MCF 10A (cell line): ENCODE results near the gene WNT3A. TPM values are rescaled to one million over a fixed set of nuclear protein-coding genes. Genes with fewer than 3 reads are reported as not detected.

Experiments used
- BruUV-seq: library from RNA; stranded (reverse); fragments of 400-500 nt; replicated peaks from 2 replicates; lab custom pipeline; 2021; lab: Mats Ljungman, UMichigan
- CTCF ChIA-PET: fragments of 300-600 bp; sonication (Branson Sonifier 250); formaldehyde crosslinking; extraction: SDS; loops from one replicate; lab custom pipeline; 2021; ENCODE audit warnings: antibody characterized with exemption, inconsistent platforms; lab: Yijun Ruan, JAX
- POLR2A ChIA-PET: fragments of 300-600, 350-650 bp; sonication (Branson Sonifier 250); formaldehyde crosslinking; extraction: SDS; loops from one replicate; lab custom pipeline; 2020; ENCODE audit warnings: antibody characterized with exemption, inconsistent platforms; lab: Yijun Ruan, JAX
- DNase-seq: peaks from one replicate; pipeline ENCODE4 v3.0.0-alpha.2; 2018; ENCODE audit not compliant: unreplicated experiment
- H3K27ac Mint-ChIP-seq: one replicate; pipeline ENCODE4 v1.8.0; 2022; ENCODE audit warnings: mild to moderate bottlenecking, low read depth, mixed read lengths; ENCODE audit not compliant: unreplicated experiment
- H3K27me3 Mint-ChIP-seq: one replicate; pipeline ENCODE4 v1.8.0; 2022; ENCODE audit warnings: mixed read lengths; ENCODE audit not compliant: insufficient read depth, unreplicated experiment
- H3K36me3 Mint-ChIP-seq: one replicate; pipeline ENCODE4 v1.8.0; 2022; ENCODE audit warnings: mild to moderate bottlenecking, moderate library complexity, mixed read lengths; ENCODE audit not compliant: insufficient read depth, unreplicated experiment
- H3K4me1 Mint-ChIP-seq: one replicate; pipeline ENCODE4 v1.8.0; 2022; ENCODE audit warnings: mixed read lengths; ENCODE audit not compliant: insufficient read depth, unreplicated experiment
- H3K4me3 Mint-ChIP-seq: one replicate; pipeline ENCODE4 v1.8.0; 2022; ENCODE audit warnings: mild to moderate bottlenecking, moderate library complexity, mixed read lengths; ENCODE audit not compliant: unreplicated experiment
- H3K9me3 Mint-ChIP-seq: one replicate; pipeline ENCODE4 v1.8.0; 2022; ENCODE audit warnings: mixed read lengths; ENCODE audit not compliant: unreplicated experiment
- CTCF ChIP-seq: fragments of 200-600 bp; IDR thresholded peaks from one replicate; pipeline ENCODE4 v1.8.0; 2022; ENCODE audit warnings: antibody characterized with exemption, mild to moderate bottlenecking; ENCODE audit not compliant: unreplicated experiment
- intact Hi-C: fragments of 100-400 bp; cut with micrococcal nuclease; formaldehyde crosslinking; loops from 2 replicates; pipeline ENCODE4 v1.14.1; 2022
- total RNA-seq: library from RNA; stranded (reverse); gene quantifications from 2 replicates; pipeline ENCODE4 v1.2.3, GENCODE V29; 2022

Gene WNT3A
- total RNA-seq, 1 experiment from 2014 or later, result not detected

- peaks cover 19% of the 10 kb centered on the region for H3K27me3 Mint-ChIP-seq
- intact Hi-C loops, result no loop called here
- no peaks in the 10 kb centered on the region for H3K9me3 Mint-ChIP-seq
- no peak for DNase-seq
- BruUV-seq, result no TSS peak
- H3K36me3 Mint-ChIP-seq, result no peaks in the 10 kb centered on the region
- ChIA-PET POLR2A (interaction anchor here (3.7 to 5.6 kb wide), 2 partner anchors 8 to 71 kb away, joined by 18 to 93 read pairs; partner anchors contain the start of gene ARF1), CTCF (interaction anchor here (0.7 to 7.9 kb wide), 6 partner anchors 8 to 156 kb away, joined by 3 to 87 read pairs (median 6); no protein-coding TSS in a partner anchor)
- peaks cover 14% of the 10 kb centered on the region for H3K4me1 Mint-ChIP-seq
- H3K27ac Mint-ChIP-seq, result no peak overlapping the region
- H3K4me3 Mint-ChIP-seq, result no peak overlapping the region
- no peak for TF ChIP-seq CTCF
These were observed 4.1 kb downstream of the WNT3A start for GRCh38 chr1:228010921-228011320.

- Mint-ChIP-seq H3K36me3 (no peaks in the 10 kb centered on the region), H3K27me3 (peaks cover 12% of the 10 kb centered on the region), H3K9me3 (no peaks in the 10 kb centered on the region), H3K4me3 (no peak overlapping the region), H3K27ac (no peak overlapping the region), H3K4me1 (peaks cover 14% of the 10 kb centered on the region)
- ChIA-PET CTCF (interaction anchor here (0.6 to 7.9 kb wide), 8 partner anchors 8 to 1123 kb away, joined by 3 to 87 read pairs (median 4); no protein-coding TSS in a partner anchor), POLR2A (interaction anchor here (1.3 to 5.6 kb wide), 5 partner anchors 9 to 155 kb away, joined by 3 to 93 read pairs (median 18); partner anchors contain the start of gene ARF1)
- intact Hi-C loops, result no loop called here
- no peak for DNase-seq
- no peak for TF ChIP-seq CTCF
- no TSS peak for BruUV-seq
These were observed 5.0 kb downstream of the WNT3A start for GRCh38 chr1:228011721-228012311.

GRCh38 chr1:228012555-228012954 is 5.8 kb downstream of the WNT3A start:
- CTCF ChIA-PET, result interaction anchor here (0.8 to 7.9 kb wide), 6 partner anchors 9 to 78 kb away, joined by 3 to 87 read pairs (median 4); no protein-coding TSS in a partner anchor
- H3K27ac Mint-ChIP-seq, result no peak overlapping the region
- intact Hi-C loops, result no loop called here

More at GRCh38 chr1:228012555-228012954, 5.8 kb downstream of the WNT3A start:
- no peaks in the 10 kb centered on the region for H3K36me3 Mint-ChIP-seq
- POLR2A ChIA-PET, result interaction anchor here (0.6 to 5.6 kb wide), 14 partner anchors 10 to 1468 kb away, joined by 3 to 93 read pairs (median 6); partner anchors contain the start of gene ARF1
- no TSS peak for BruUV-seq
- peaks cover 14% of the 10 kb centered on the region for H3K4me1 Mint-ChIP-seq
- H3K9me3 Mint-ChIP-seq, result no peaks in the 10 kb centered on the region
- no peak for TF ChIP-seq CTCF
- no peak overlapping the region for H3K4me3 Mint-ChIP-seq
- no peak for DNase-seq
- H3K27me3 Mint-ChIP-seq, result peaks cover 5% of the 10 kb centered on the region
